ENCODE measurements around the gene TRIM3. TPM values are rescaled to one million over a fixed set of nuclear protein-coding genes. Genes with fewer than 3 reads are reported as not detected.

The TRIM3 gene
- total RNA-seq, 1 experiment from 2014 or later: 13.4 TPM

DNA sequence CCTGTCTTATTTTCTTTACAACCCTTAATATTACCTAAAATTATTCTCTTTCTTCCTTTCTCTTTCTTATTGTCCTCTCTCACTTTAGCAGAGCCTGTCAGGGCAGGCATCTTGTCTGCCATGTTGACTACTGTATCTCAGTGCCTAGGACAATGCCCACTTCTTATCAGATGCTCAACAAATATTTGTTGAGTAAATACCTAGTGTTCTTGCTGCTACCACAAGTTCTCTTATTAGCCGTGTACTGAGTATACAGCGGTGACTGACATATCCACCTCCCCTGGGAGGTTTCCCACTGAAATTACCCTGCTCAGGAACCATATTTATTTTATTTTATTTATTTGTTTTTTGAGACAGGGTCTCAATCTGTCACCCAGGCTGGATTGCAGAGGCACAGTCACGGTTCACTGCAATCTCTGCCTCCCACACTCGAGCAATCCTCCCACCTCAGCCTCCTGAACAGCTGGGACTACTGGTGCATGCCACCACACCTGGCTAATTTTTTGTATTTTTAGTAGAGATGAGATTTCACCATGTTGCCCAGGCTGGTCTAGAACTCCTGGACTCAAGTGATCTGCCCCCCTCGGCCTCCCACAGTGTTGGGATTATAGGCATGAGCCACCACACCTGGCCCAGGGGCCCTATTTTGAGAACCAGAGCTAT lies 39.6 kb downstream of the TRIM3 start:
- Histone ChIP-seq H3K4me3 (replicated peaks in 1 of 2; ENCODE audit: low read depth in 1 of 2, low read length in 2 of 2) (no peak overlapping the region), H3K4me1 (ENCODE audit: control insufficient read depth in 1 of 2, insufficient read depth in 2 of 2, low read length in 2 of 2) (peaks cover 14 to 20% of the 10 kb centered on the region in 2 experiments), H3K4me2 (ENCODE audit: low read length) (no peak overlapping the region), H3K9ac (ENCODE audit: low read length) (no peak overlapping the region), H3K9me3 (ENCODE audit: control insufficient read depth in 1 of 2, insufficient read depth in 1 of 2, low read depth in 1 of 2, low read length in 2 of 2) (no peaks in the 10 kb centered on the region), H3K9me2 (ENCODE audit: insufficient read depth) (no peaks in the 10 kb centered on the region), H3K36me3 (ENCODE audit: control insufficient read depth in 1 of 2, insufficient read depth in 2 of 2, low read length in 2 of 2) (no peaks in the 10 kb centered on the region), H3K79me2 (ENCODE audit: insufficient read depth, low read length) (no peaks in the 10 kb centered on the region), H3K27ac (ENCODE audit: low read depth, low read length) (no peak overlapping the region), H2AFZ (ENCODE audit: low read depth, low read length, poor library complexity, severe bottlenecking) (no peak overlapping the region), H4K20me1 (ENCODE audit: insufficient read depth) (no peaks in the 10 kb centered on the region), H3K27me3 (ENCODE audit: insufficient read depth, low read length) (no peaks in the 10 kb centered on the region)
- ChIA-PET CTCF (interaction anchor here (1.2 kb wide), 1 partner anchor 10 kb away, joined by 3 read pairs; no protein-coding TSS in a partner anchor), POLR2A (no interaction called here), RAD21 (ENCODE audit: low non-redundant PET in 1 of 2, low total read pairs in 2 of 2, uncharacterized antibody in 2 of 2, unreplicated experiment in 2 of 2) (no interaction called here)
- BruUV-seq (replicated peaks): no TSS peak
- ATAC-seq (no peak), DNase-seq (ENCODE audit: low read depth, low spot score) (no peak)
- TF ChIP-seq JUND (IDR thresholded peaks at IDR 0.05) (no peak), SRF (IDR thresholded peaks at IDR 0.05; ENCODE audit: low read depth) (no peak), FOSL1 (IDR thresholded peaks at IDR 0.05; ENCODE audit: low read depth) (no peak), YY1 (IDR thresholded peaks at IDR 0.05; ENCODE audit: extremely low read depth, insufficient replicate concordance, low read depth, low read length) (no peak), POLR2A (IDR thresholded peaks at IDR 0.05; ENCODE audit: borderline replicate concordance, extremely low read depth, insufficient read depth, insufficient read length) (no peak)
- TF ChIP-seq, protein P1, sequence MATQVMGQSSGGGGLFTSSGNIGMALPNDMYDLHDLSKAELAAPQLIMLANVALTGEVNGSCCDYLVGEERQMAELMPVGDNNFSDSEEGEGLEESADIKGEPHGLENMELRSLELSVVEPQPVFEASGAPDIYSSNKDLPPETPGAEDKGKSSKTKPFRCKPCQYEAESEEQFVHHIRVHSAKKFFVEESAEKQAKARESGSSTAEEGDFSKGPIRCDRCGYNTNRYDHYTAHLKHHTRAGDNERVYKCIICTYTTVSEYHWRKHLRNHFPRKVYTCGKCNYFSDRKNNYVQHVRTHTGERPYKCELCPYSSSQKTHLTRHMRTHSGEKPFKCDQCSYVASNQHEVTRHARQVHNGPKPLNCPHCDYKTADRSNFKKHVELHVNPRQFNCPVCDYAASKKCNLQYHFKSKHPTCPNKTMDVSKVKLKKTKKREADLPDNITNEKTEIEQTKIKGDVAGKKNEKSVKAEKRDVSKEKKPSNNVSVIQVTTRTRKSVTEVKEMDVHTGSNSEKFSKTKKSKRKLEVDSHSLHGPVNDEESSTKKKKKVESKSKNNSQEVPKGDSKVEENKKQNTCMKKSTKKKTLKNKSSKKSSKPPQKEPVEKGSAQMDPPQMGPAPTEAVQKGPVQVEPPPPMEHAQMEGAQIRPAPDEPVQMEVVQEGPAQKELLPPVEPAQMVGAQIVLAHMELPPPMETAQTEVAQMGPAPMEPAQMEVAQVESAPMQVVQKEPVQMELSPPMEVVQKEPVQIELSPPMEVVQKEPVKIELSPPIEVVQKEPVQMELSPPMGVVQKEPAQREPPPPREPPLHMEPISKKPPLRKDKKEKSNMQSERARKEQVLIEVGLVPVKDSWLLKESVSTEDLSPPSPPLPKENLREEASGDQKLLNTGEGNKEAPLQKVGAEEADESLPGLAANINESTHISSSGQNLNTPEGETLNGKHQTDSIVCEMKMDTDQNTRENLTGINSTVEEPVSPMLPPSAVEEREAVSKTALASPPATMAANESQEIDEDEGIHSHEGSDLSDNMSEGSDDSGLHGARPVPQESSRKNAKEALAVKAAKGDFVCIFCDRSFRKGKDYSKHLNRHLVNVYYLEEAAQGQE (IDR thresholded peaks at IDR 0.05; ENCODE audit: low read depth): no peak
- intact Hi-C loops (cut with micrococcal nuclease): no loop called here
